Neutrophil (primary cell): ENCODE results near the gene KRTAP5-9.

Experiments
- H3K27ac ChIP-seq: fragments of 200-600 bp; sonication (generic); 2 replicates; pipeline ENCODE4 v1.5.1; 2016; ENCODE audit warnings: mild to moderate bottlenecking, moderate library complexity
- H3K27me3 ChIP-seq: fragments of 200-600 bp; sonication (generic); 2 replicates; pipeline ENCODE4 v1.6.0; 2016; ENCODE audit warnings: mild to moderate bottlenecking
- H3K36me3 ChIP-seq: fragments of 200-600 bp; sonication (generic); 2 replicates; pipeline ENCODE4 v1.5.1; 2017
- H3K4me1 ChIP-seq, 2 experiments: fragments of 200-600 bp in 1 of 2; sonication (generic) in 1 of 2; 1 replicate in 1 of 2; 2 replicates in 1 of 2; pipeline versions ENCODE4 v1.5.1 to v1.6.1; 2013 to 2016; ENCODE audit warnings: low read depth in 1 of 2, low read length in 1 of 2, mild to moderate bottlenecking in 1 of 2, moderate library complexity in 1 of 2; ENCODE audit not compliant: control insufficient read depth in 1 of 2, insufficient read depth in 1 of 2
- H3K4me3 ChIP-seq, 2 experiments: fragments of 200-600 bp in 1 of 2; sonication (generic) in 1 of 2; 1 replicate in 1 of 2; 2 replicates in 1 of 2; pipeline ENCODE4 v1.5.1; 2013 to 2016; ENCODE audit warnings: low read depth in 1 of 2, low read length in 1 of 2, mild to moderate bottlenecking in 1 of 2, moderate library complexity in 1 of 2
- H3K9me3 ChIP-seq: fragments of 200-600 bp; sonication (generic); 2 replicates; pipeline ENCODE4 v1.5.1; 2016
- TF ChIP-seq, protein P1 (sequence below): fragments of 200-600 bp; sonication (generic); IDR thresholded peaks from 2 replicates; pipeline ENCODE4 v1.5.1; 2016; ENCODE audit warnings: antibody characterized with exemption

The KRTAP5-9 gene

DNA sequence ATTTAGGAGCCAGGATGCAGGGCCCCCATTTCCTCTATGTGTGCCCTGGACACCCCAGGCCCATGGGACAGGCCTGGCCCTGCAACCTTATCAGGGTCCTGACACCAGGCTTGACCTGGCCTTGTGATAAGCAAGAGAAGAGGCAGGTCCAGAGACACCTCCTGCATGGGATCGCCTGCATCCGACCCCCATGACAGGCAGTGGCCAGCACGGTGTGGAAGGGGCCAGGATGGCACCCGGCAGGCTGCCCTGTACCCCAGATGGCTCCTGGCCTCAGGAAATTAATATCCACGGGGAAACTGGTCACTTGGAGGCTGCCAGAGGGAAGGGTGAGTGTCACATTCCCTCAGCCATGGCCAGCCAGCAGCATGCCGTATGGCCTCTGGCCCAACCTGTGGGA, 6.8 kb downstream of the KRTAP5-9 start:
- Histone ChIP-seq H3K4me1 (no peaks in the 10 kb centered on the region), H3K4me3 (no peak overlapping the region), H3K36me3 (no peaks in the 10 kb centered on the region), H3K9me3 (no peaks in the 10 kb centered on the region), H3K27me3 (no peaks in the 10 kb centered on the region), H3K27ac (no peak overlapping the region)
- TF ChIP-seq, protein P1, sequence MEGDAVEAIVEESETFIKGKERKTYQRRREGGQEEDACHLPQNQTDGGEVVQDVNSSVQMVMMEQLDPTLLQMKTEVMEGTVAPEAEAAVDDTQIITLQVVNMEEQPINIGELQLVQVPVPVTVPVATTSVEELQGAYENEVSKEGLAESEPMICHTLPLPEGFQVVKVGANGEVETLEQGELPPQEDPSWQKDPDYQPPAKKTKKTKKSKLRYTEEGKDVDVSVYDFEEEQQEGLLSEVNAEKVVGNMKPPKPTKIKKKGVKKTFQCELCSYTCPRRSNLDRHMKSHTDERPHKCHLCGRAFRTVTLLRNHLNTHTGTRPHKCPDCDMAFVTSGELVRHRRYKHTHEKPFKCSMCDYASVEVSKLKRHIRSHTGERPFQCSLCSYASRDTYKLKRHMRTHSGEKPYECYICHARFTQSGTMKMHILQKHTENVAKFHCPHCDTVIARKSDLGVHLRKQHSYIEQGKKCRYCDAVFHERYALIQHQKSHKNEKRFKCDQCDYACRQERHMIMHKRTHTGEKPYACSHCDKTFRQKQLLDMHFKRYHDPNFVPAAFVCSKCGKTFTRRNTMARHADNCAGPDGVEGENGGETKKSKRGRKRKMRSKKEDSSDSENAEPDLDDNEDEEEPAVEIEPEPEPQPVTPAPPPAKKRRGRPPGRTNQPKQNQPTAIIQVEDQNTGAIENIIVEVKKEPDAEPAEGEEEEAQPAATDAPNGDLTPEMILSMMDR = no peak

DNA sequence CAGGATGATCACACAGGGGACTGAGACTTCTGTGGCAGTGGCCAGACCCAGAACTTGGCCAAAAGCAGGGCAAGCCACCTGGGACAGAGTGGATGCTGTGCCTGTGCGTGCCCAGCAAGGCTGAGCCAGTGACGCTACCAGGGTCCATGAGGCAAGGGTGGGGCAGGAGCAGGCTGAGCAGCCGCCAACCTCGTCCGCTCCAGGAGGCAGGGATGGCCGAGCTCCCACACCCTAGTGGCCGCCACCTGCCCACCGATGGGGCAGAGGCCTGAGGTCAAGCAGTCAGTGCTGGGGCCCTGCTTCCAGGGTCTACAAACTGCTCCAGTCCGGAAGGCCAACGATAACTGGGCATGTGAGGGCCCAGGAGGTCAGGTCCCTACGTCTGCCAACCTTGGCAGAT, 7.3 kb downstream of the KRTAP5-9 start:
- Histone ChIP-seq H3K36me3 (no peaks in the 10 kb centered on the region), H3K27me3 (no peaks in the 10 kb centered on the region), H3K4me1 (no peaks in the 10 kb centered on the region), H3K9me3 (no peaks in the 10 kb centered on the region), H3K4me3 (no peak overlapping the region), H3K27ac (no peak overlapping the region)
- TF ChIP-seq, protein P1 = no peak

DNA sequence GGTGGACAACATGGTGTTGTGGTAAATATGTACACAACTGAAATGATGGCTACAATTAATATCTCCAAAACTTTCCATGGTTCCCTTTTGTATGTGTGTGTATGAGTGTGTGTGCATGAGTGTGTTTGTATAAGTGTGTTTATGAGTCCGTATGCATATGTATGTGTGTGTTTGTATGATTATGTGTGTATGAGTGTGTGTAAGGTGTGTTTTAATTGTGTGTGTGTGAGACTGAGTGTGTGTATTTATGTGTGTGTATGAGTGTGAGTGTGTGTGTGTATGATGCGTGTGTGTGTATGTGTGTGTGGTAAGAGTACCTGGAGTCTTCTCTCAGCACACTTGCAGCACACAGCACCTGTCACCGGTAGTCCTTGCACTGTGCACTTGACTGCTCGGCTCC, 7.8 kb downstream of the KRTAP5-9 start:
- TF ChIP-seq, protein P1 = no peak
- no peak overlapping the region for H3K4me3 ChIP-seq
- H3K36me3 ChIP-seq = no peaks in the 10 kb centered on the region
- no peak overlapping the region for H3K27ac ChIP-seq
- H3K27me3 ChIP-seq = no peaks in the 10 kb centered on the region
- no peaks in the 10 kb centered on the region for H3K4me1 ChIP-seq
- H3K9me3 ChIP-seq = no peaks in the 10 kb centered on the region

DNA sequence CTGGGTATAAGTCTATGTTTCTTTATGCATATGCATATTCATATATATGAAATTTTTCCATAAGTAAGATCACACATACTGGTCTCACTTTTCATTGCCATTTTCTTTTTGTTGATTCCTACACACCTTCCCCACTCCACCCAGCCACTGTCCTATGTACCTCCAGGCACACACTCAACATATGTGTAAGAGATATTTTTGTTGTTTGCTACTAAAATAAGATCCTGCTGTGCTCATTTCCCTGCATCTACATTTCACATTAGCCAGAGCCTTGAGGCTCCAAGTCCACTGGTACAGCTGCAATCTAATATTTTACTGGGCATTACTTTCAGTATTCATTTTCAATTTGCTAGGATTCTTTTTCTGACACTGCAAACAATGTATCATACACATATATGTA, 9.0 kb downstream of the KRTAP5-9 start:
- no peaks in the 10 kb centered on the region for H3K27me3 ChIP-seq
- TF ChIP-seq, protein P1 = no peak
- no peaks in the 10 kb centered on the region for H3K36me3 ChIP-seq
- H3K4me1 ChIP-seq = no peaks in the 10 kb centered on the region
- H3K9me3 ChIP-seq = no peaks in the 10 kb centered on the region
- H3K4me3 ChIP-seq = no peak overlapping the region
- H3K27ac ChIP-seq = no peak overlapping the region

GRCh38 chr11:71558996-71559395, 10.8 kb downstream of the KRTAP5-9 start:
- Histone ChIP-seq H3K27me3 (peaks cover 16% of the 10 kb centered on the region), H3K27ac (no peak overlapping the region), H3K4me1 (no peaks in the 10 kb centered on the region), H3K36me3 (no peaks in the 10 kb centered on the region), H3K9me3 (no peaks in the 10 kb centered on the region), H3K4me3 (no peak overlapping the region)
- TF ChIP-seq, protein P1 = no peak

GRCh38 chr11:71562120-71562519, 13.9 kb downstream of the KRTAP5-9 start:
- no peaks in the 10 kb centered on the region for H3K9me3 ChIP-seq
- H3K36me3 ChIP-seq = no peaks in the 10 kb centered on the region
- peaks cover 27% of the 10 kb centered on the region for H3K27me3 ChIP-seq
- H3K27ac ChIP-seq = no peak overlapping the region
- TF ChIP-seq, protein P1 = no peak
- H3K4me1 ChIP-seq = no peaks in the 10 kb centered on the region
- H3K4me3 ChIP-seq = no peak overlapping the region
